Liver (tissue), 3 donors: ENCODE data around the gene LRFN5.

Experiments
- CTCF ChIP-seq: fragments of 150-350 bp; IDR thresholded peaks from 2 replicates; pipeline ENCODE4 v1.5.1; 2017; ENCODE audit warnings: improper control_type of control experiment, low read depth, low read length; ENCODE audit not compliant: missing input control
- GABPA ChIP-seq, 2 donors: IDR thresholded peaks in 1 of 2; conservative IDR thresholded peaks in 1 of 2; 2 replicates each; pipeline ENCODE4 v1.6.1; 2016; ENCODE audit warnings: antibody characterized with exemption in 2 of 2, mild to moderate bottlenecking in 1 of 2, moderate library complexity in 1 of 2
- TAF1 ChIP-seq: conservative IDR thresholded peaks from 2 replicates; pipeline ENCODE4 v1.6.1; 2016; ENCODE audit warnings: antibody characterized with exemption, mild to moderate bottlenecking
- YY1 ChIP-seq: IDR thresholded peaks from 2 replicates; pipeline ENCODE4 v1.6.1; 2016; ENCODE audit warnings: antibody characterized with exemption, mild to moderate bottlenecking
- TF ChIP-seq, protein P1 (sequence below): IDR thresholded peaks from 2 replicates; pipeline ENCODE4 v1.6.1; 2016; ENCODE audit warnings: antibody characterized with exemption, mild to moderate bottlenecking
- TF ChIP-seq, protein P2 (sequence below): IDR thresholded peaks from 2 replicates; pipeline ENCODE4 v1.6.1; 2016; ENCODE audit warnings: antibody characterized with exemption
- donor health status: healthy.
- donor health status: healthy.

DNA sequence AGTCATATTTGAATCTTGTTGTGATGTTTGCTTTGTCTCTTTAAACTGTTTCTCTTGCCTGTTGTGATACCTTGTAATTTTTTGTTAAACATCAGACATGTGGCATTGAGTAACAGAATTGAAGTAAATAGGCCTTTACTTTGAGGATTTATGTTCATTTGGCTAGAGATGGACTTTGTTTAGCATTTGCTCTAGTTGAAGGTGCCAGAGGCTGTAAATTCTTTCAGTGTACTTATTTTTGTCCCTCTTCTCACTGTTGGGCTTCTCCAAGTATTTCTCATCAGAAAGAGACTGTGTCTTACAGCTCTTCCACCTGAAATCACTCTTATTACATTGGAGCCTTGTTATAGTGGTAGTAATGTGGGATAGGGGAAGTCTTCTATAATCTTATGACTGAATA, 175.8 kb downstream of the LRFN5 start:
- TF ChIP-seq CTCF (no peak), GABPA (IDR thresholded peaks at IDR 0.05 in 1 of 2, conservative IDR thresholded peaks at IDR 0.05 in 1 of 2) (no peak), TAF1 (no peak), YY1 (no peak)
- TF ChIP-seq, protein P1, sequence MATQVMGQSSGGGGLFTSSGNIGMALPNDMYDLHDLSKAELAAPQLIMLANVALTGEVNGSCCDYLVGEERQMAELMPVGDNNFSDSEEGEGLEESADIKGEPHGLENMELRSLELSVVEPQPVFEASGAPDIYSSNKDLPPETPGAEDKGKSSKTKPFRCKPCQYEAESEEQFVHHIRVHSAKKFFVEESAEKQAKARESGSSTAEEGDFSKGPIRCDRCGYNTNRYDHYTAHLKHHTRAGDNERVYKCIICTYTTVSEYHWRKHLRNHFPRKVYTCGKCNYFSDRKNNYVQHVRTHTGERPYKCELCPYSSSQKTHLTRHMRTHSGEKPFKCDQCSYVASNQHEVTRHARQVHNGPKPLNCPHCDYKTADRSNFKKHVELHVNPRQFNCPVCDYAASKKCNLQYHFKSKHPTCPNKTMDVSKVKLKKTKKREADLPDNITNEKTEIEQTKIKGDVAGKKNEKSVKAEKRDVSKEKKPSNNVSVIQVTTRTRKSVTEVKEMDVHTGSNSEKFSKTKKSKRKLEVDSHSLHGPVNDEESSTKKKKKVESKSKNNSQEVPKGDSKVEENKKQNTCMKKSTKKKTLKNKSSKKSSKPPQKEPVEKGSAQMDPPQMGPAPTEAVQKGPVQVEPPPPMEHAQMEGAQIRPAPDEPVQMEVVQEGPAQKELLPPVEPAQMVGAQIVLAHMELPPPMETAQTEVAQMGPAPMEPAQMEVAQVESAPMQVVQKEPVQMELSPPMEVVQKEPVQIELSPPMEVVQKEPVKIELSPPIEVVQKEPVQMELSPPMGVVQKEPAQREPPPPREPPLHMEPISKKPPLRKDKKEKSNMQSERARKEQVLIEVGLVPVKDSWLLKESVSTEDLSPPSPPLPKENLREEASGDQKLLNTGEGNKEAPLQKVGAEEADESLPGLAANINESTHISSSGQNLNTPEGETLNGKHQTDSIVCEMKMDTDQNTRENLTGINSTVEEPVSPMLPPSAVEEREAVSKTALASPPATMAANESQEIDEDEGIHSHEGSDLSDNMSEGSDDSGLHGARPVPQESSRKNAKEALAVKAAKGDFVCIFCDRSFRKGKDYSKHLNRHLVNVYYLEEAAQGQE = no peak
- TF ChIP-seq, protein P2, sequence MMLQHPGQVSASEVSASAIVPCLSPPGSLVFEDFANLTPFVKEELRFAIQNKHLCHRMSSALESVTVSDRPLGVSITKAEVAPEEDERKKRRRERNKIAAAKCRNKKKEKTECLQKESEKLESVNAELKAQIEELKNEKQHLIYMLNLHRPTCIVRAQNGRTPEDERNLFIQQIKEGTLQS = no peak
